ENCODE measurements around the gene ABCB8. TPM values are rescaled to one million over a fixed set of nuclear protein-coding genes. Genes with fewer than 3 reads are reported as not detected.

Gene ABCB8
- polyA plus RNA-seq, 1 of the 3 experiments (the other 2 are of a cell fraction), result 36.0 TPM

DNA sequence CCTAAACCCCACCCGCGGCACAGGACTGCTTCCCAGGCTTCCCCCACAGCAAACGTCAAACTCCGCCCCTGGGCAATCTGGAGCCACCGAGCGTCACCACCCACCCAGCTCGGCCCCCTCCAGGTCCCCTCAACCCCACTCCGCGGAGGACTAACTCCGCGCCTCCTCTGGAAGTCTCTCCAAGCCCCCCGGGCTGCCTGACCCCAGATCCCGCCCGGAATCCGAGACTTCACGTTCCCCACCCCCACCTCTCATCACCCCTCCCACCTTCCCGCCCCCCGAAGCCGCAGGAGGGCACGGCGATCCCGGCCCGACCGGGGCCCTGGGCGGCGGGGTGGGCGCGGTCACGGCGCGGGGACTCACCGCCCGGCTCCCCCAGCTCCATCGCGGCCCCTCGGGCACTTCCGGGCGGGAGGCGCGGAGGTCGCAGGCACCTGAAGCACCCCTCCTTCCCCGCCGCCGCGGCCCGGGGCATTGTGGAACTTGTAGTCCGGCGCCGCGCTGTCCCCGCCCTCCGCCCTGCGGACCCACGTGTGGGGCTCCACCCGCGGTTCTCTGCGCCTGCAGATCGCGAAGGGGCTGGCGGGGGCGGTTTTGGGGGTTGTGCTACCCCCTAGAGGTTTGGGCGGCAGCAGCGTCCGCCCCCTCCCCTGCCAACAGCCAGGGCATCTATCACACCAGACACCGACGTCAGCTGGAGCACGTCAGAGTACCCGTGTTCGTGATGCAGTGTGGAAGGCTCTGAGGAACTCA lies 55.0 kb downstream of the ABCB8 start, which contains the start of gene TMUB1:
TMUB1 (minus strand) TSS at position 423 of the 753 bp plus-strand sequence. CDS start 930 bp downstream, outside the sequence.
- Histone ChIP-seq H3K9me3 (no peaks in the 10 kb centered on the region), H3K4me3 (ENCODE audit: low read depth in 2 of 2, low read length in 1 of 2) (peak within 1 kb of the TSS; percentile 71 to 94), H3K9ac (peak within 1 kb of the TSS; percentile 96), H3K4me1 (ENCODE audit: control insufficient read depth in 1 of 2, insufficient read depth in 2 of 2, low read depth in 1 of 2, low read length in 1 of 2) (peaks cover 34 to 58% of the 10 kb centered on the region in 2 experiments), H2AFZ (ENCODE audit: low read depth) (peak within 1 kb of the TSS; percentile 99), H3K27ac (ENCODE audit: low read depth in 2 of 2, low read length in 1 of 2) (peak within 1 kb of the TSS; percentile 78 to 92), H3F3A (replicated peaks; ENCODE audit: insufficient read depth) (peaks cover 23% of the 10 kb centered on the region), H3K4me2 (peak within 1 kb of the TSS; percentile 98), H3K36me3 (replicated peaks in 1 of 2; ENCODE audit: control insufficient read depth in 1 of 2, insufficient read depth in 2 of 2, low read length in 1 of 2) (peaks cover 7 to 20% of the 10 kb centered on the region in 2 experiments), H3K9me2 (no peaks in the 10 kb centered on the region), H3K27me3 (ENCODE audit: insufficient read depth) (no peaks in the 10 kb centered on the region), H4K20me1 (ENCODE audit: insufficient read depth) (peaks cover 8% of the 10 kb centered on the region), H3K79me2 (ENCODE audit: insufficient read depth) (peaks cover 63% of the 10 kb centered on the region)
- ChIA-PET CTCF (interaction anchor here (0.5 to 21.3 kb wide), 13 partner anchors 13 to 1601 kb away, joined by 3 to 474 read pairs (median 4); partner anchors contain the start of genes CDK5 and SLC4A2), POLR2A (interaction anchor here (0.8 to 1.1 kb wide), 3 partner anchors 26 to 144 kb away, joined by 3 read pairs; partner anchors contain the start of genes ABCB8, ABCF2 and CDK5)
- DNase-seq, result peak; percentile 88
- TF ChIP-seq SMC3 (IDR thresholded peaks at IDR 0.05; ENCODE audit: low read depth, low read length) (no peak), NFIC (IDR thresholded peaks at IDR 0.05; ENCODE audit: borderline replicate concordance) (no peak), POLR2AphosphoS5 (IDR thresholded peaks at IDR 0.05; ENCODE audit: low read depth, low read length) (peak; percentile 26; the same call in 1 of the 2 replicates), MXI1 (IDR thresholded peaks at IDR 0.05; ENCODE audit: low read depth, low read length) (peak; percentile 96), ELF1 (IDR thresholded peaks at IDR 0.05) (peak; percentile 71), GABPA (IDR thresholded peaks at IDR 0.05; ENCODE audit: low read depth) (peak; percentile 70), CHD2 (IDR thresholded peaks at IDR 0.05; ENCODE audit: low read length, partially characterized antibody) (peak; percentile 69), YY1 (IDR thresholded peaks at IDR 0.05; ENCODE audit: low read depth) (no peak)
- TF ChIP-seq, protein P1, sequence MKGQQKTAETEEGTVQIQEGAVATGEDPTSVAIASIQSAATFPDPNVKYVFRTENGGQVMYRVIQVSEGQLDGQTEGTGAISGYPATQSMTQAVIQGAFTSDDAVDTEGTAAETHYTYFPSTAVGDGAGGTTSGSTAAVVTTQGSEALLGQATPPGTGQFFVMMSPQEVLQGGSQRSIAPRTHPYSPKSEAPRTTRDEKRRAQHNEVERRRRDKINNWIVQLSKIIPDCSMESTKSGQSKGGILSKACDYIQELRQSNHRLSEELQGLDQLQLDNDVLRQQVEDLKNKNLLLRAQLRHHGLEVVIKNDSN (IDR thresholded peaks at IDR 0.05; ENCODE audit: borderline replicate concordance, low read depth), result peak; percentile 63; the same call in 1 of the 2 replicates
- TF ChIP-seq, protein P2, sequence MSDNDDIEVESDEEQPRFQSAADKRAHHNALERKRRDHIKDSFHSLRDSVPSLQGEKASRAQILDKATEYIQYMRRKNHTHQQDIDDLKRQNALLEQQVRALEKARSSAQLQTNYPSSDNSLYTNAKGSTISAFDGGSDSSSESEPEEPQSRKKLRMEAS (IDR thresholded peaks at IDR 0.05; ENCODE audit: low read depth), result peak; percentile 90
- TF ChIP-seq, protein P3, sequence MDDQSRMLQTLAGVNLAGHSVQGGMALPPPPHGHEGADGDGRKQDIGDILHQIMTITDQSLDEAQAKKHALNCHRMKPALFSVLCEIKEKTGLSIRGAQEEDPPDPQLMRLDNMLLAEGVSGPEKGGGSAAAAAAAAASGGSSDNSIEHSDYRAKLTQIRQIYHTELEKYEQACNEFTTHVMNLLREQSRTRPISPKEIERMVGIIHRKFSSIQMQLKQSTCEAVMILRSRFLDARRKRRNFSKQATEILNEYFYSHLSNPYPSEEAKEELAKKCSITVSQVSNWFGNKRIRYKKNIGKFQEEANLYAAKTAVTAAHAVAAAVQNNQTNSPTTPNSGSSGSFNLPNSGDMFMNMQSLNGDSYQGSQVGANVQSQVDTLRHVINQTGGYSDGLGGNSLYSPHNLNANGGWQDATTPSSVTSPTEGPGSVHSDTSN (IDR thresholded peaks at IDR 0.05), result peak; percentile 47; the same call in 1 of the 2 replicates
- TF ChIP-seq, protein P4, sequence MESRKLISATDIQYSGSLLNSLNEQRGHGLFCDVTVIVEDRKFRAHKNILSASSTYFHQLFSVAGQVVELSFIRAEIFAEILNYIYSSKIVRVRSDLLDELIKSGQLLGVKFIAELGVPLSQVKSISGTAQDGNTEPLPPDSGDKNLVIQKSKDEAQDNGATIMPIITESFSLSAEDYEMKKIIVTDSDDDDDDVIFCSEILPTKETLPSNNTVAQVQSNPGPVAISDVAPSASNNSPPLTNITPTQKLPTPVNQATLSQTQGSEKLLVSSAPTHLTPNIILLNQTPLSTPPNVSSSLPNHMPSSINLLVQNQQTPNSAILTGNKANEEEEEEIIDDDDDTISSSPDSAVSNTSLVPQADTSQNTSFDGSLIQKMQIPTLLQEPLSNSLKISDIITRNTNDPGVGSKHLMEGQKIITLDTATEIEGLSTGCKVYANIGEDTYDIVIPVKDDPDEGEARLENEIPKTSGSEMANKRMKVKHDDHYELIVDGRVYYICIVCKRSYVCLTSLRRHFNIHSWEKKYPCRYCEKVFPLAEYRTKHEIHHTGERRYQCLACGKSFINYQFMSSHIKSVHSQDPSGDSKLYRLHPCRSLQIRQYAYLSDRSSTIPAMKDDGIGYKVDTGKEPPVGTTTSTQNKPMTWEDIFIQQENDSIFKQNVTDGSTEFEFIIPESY (IDR thresholded peaks at IDR 0.05; ENCODE audit: borderline replicate concordance, low read depth), result peak; percentile 60; the same call in 1 of the 2 replicates
- WGBS (ENCODE audit: low lambda C conversion rate), result 2% methylated on average over 33 of the region's 69 CpGs

Measured in SK-N-SH (cell line).